Endothelial cell of umbilical vein (primary cell): Measurements from ENCODE around the gene CHERP.

ENCODE experiments used
- CTCF ChIP-seq, 2 donors: IDR thresholded peaks; 1 replicate in 1 of 2; 2 replicates in 1 of 2; pipeline ENCODE4 v1.5.1; 2011; ENCODE audit warnings: low read length in 2 of 2, mild to moderate bottlenecking in 2 of 2, moderate library complexity in 2 of 2, control low read depth in 1 of 2, inconsistent platforms in 1 of 2, low read depth in 1 of 2; ENCODE audit not compliant: insufficient read depth in 1 of 2; ENCODE audit errors: extremely low read depth in 1 of 2
- EZH2 ChIP-seq: IDR thresholded peaks from 2 replicates; pipeline ENCODE4 v1.6.1; 2012; ENCODE audit warnings: borderline replicate concordance, low read depth, mild to moderate bottlenecking, moderate library complexity, low read length, inconsistent platforms; ENCODE audit not compliant: severe bottlenecking
- POLR2A ChIP-seq: IDR thresholded peaks from 2 replicates; pipeline ENCODE4 v1.6.1; 2012; ENCODE audit warnings: low read depth, mild to moderate bottlenecking, control low read depth, low read length
- POLR2AphosphoS5 ChIP-seq: IDR thresholded peaks from 2 replicates; pipeline ENCODE4 v1.6.1; 2012; ENCODE audit warnings: low read depth, mild to moderate bottlenecking, control low read depth, low read length, moderate library complexity; ENCODE audit not compliant: insufficient read depth

- TF ChIP-seq POLR2A (no peak), CTCF (IDR thresholded peaks at IDR 0.05; ENCODE audit: extremely low read depth in 1 of 2, insufficient read depth in 1 of 2, low read depth in 1 of 2, low read length in 2 of 2) (no peak), POLR2AphosphoS5 (no peak), EZH2 (no peak)
Observed at GRCh38 chr19:16472992-16473391, 69.2 kb downstream of the CHERP start.
